Endothelial cell of umbilical vein (primary cell): ENCODE measurements around the gene XRCC4.

ENCODE experiments used
- EZH2 ChIP-seq: IDR thresholded peaks from 2 replicates; pipeline ENCODE4 v1.6.1; 2012; ENCODE audit warnings: borderline replicate concordance, low read depth, mild to moderate bottlenecking, moderate library complexity, low read length, inconsistent platforms; ENCODE audit not compliant: severe bottlenecking
- FOS ChIP-seq: IDR thresholded peaks from 2 replicates; pipeline ENCODE4 v1.6.1; 2011; ENCODE audit warnings: mild to moderate bottlenecking, low read length, moderate library complexity, borderline replicate concordance; ENCODE audit not compliant: insufficient read depth

- TF ChIP-seq EZH2 (no peak), FOS (no peak)
Observed at GRCh38 chr5:83364312-83365299, 287.3 kb downstream of the XRCC4 start.
